HCT116 (cell line): ENCODE data around the gene SMIM5. TPM values are rescaled to one million over a fixed set of nuclear protein-coding genes. Genes with fewer than 3 reads are reported as not detected.

Experiments used
- ATAC-seq: fragments of 200-7000 bp; cut with Tn5 transposase; 2 replicates; pipeline ENCODE4 v1.9.1; 2020; ENCODE audit warnings: mild to moderate bottlenecking, moderate library complexity
- BruUV-seq: library from RNA; stranded (reverse); fragments of 400-500 nt; replicated peaks from 2 replicates; lab custom pipeline; 2021; lab: Mats Ljungman, UMichigan
- CTCF ChIA-PET: fragments of 300-600 bp; sonication (Branson Sonifier 250); formaldehyde crosslinking; loops from one replicate; lab custom pipeline; 2021; ENCODE audit warnings: antibody characterized with exemption; lab: Charles Lee
- POLR2A ChIA-PET: fragments of 300-600, 350-600 bp; sonication (Branson Sonifier 250); formaldehyde crosslinking; loops from one replicate; lab custom pipeline; 2021; ENCODE audit warnings: antibody characterized with exemption; lab: Charles Lee
- RAD21 ChIA-PET, 2 experiments: fragments of 300-600 bp; sonication (Branson Sonifier 250); formaldehyde crosslinking; loops; one replicate each; lab custom pipeline; 2023; ENCODE audit warnings: low total read pairs in 2 of 2; ENCODE audit not compliant: uncharacterized antibody in 2 of 2, unreplicated experiment in 2 of 2, low non-redundant PET in 1 of 2; lab: Charles Lee
- DNase-seq: peaks from one replicate; pipeline ENCODE4 v3.0.0-alpha.2; 2010; ENCODE audit warnings: low read depth, low spot score
- H2AFZ ChIP-seq: fragments of 200-600 bp; shearing (Covaris generic), sonication (generic); 2 replicates; pipeline ENCODE4 v1.6.1; 2017; ENCODE audit warnings: low read depth, mixed run types, mixed read lengths, antibody characterized with exemption, low read length; ENCODE audit not compliant: poor library complexity, severe bottlenecking
- H3K27ac ChIP-seq: 2 replicates; pipeline ENCODE4 v1.5.1; 2012; ENCODE audit warnings: low read depth, low read length
- H3K27me3 ChIP-seq: fragments of 200-600 bp; sonication (generic); 2 replicates; pipeline ENCODE4 v1.6.1; 2016; ENCODE audit warnings: mixed run types, low read length, mixed read lengths; ENCODE audit not compliant: insufficient read depth
- H3K36me3 ChIP-seq, 2 experiments: fragments of 200-500 bp in 1 of 2; fragments of 200-600 bp in 1 of 2; sonication (Bioruptor generic) in 1 of 2; sonication (generic) in 1 of 2; 2 replicates each; pipeline versions ENCODE4 v1.5.1 to v1.6.1; 2014 to 2016; ENCODE audit warnings: low read length in 2 of 2, inconsistent platforms in 1 of 2, mixed read lengths in 1 of 2, mixed run types in 1 of 2; ENCODE audit not compliant: insufficient read depth in 2 of 2, control insufficient read depth in 1 of 2
- H3K4me1 ChIP-seq, 2 experiments: fragments of 200-600 bp in 1 of 2; sonication (generic) in 1 of 2; 2 replicates each; pipeline versions ENCODE4 v1.5.1 to v1.6.1; 2012 to 2017; ENCODE audit warnings: low read length in 2 of 2, inconsistent platforms in 1 of 2, mild to moderate bottlenecking in 1 of 2, mixed read lengths in 1 of 2, mixed run types in 1 of 2, moderate library complexity in 1 of 2; ENCODE audit not compliant: insufficient read depth in 2 of 2, control insufficient read depth in 1 of 2
- H3K4me2 ChIP-seq: fragments of 200-600 bp; sonication (generic); 2 replicates; pipeline ENCODE4 v1.6.1; 2017; ENCODE audit warnings: mixed run types, low read length, mixed read lengths
- H3K4me3 ChIP-seq, 2 experiments: fragments of 200-600 bp in 1 of 2; sonication (generic) in 1 of 2; replicated peaks in 1 of 2; 2 replicates each; pipeline ENCODE4 v1.5.1; 2011 to 2016; ENCODE audit warnings: low read length in 2 of 2, control low read depth in 1 of 2, low read depth in 1 of 2, mild to moderate bottlenecking in 1 of 2, mixed read lengths in 1 of 2, mixed run types in 1 of 2
- H3K79me2 ChIP-seq: fragments of 200-600 bp; sonication (generic); 2 replicates; pipeline ENCODE4 v1.6.1; 2017; ENCODE audit warnings: mild to moderate bottlenecking, mixed run types, low read length, moderate library complexity, mixed read lengths; ENCODE audit not compliant: insufficient read depth
- H3K9ac ChIP-seq: fragments of 200-600 bp; sonication (generic); 2 replicates; pipeline ENCODE4 v1.6.1; 2016; ENCODE audit warnings: low read length, mixed read lengths
- H3K9me2 ChIP-seq: fragments of 200-600 bp; sonication (generic), shearing (Covaris generic); 2 replicates; pipeline ENCODE4 v1.6.1; 2017; ENCODE audit warnings: mixed run types, mild to moderate bottlenecking, moderate library complexity; ENCODE audit not compliant: insufficient read depth
- H3K9me3 ChIP-seq, 2 experiments: fragments of 200-500 bp in 1 of 2; fragments of 200-600 bp in 1 of 2; sonication (Bioruptor generic) in 1 of 2; sonication (generic) in 1 of 2; 2 replicates each; pipeline ENCODE4 v1.6.1; 2014 to 2017; ENCODE audit warnings: low read length in 2 of 2, mixed read lengths in 2 of 2, inconsistent platforms in 1 of 2, low read depth in 1 of 2, mild to moderate bottlenecking in 1 of 2, mixed run types in 1 of 2, moderate library complexity in 1 of 2; ENCODE audit not compliant: control insufficient read depth in 1 of 2, insufficient read depth in 1 of 2
- H4K20me1 ChIP-seq: fragments of 200-600 bp; sonication (generic), shearing (Covaris generic); 2 replicates; pipeline ENCODE4 v1.6.1; 2017; ENCODE audit warnings: mixed run types, mild to moderate bottlenecking, moderate library complexity; ENCODE audit not compliant: insufficient read depth
- CBX3 ChIP-seq: IDR thresholded peaks from 2 replicates; pipeline ENCODE4 v1.6.1; 2012; ENCODE audit warnings: low read depth
- CEBPB ChIP-seq: IDR thresholded peaks from 2 replicates; pipeline ENCODE4 v1.6.1; 2012; ENCODE audit warnings: low read depth
- EGR1 ChIP-seq: IDR thresholded peaks from 2 replicates; pipeline ENCODE4 v1.6.1; 2012; ENCODE audit warnings: low read depth
- ELF1 ChIP-seq: IDR thresholded peaks from 2 replicates; pipeline ENCODE4 v1.6.1; 2012; ENCODE audit warnings: low read depth, borderline replicate concordance
- EZH2 ChIP-seq: fragments of 200-600 bp; sonication (generic); IDR thresholded peaks from 2 replicates; pipeline ENCODE4 v1.6.1; 2017; ENCODE audit warnings: antibody characterized with exemption, mixed run types
- EZH2phosphoT487 ChIP-seq: fragments of 200-600 bp; IDR thresholded peaks from 2 replicates; pipeline ENCODE4 v1.6.1; 2018; ENCODE audit warnings: antibody characterized with exemption, borderline replicate concordance
- FOSL1 ChIP-seq: IDR thresholded peaks from 2 replicates; pipeline ENCODE4 v1.6.1; 2012; ENCODE audit warnings: low read depth
- JUND ChIP-seq: IDR thresholded peaks from 2 replicates; pipeline ENCODE4 v1.6.1; 2012
- POLR2AphosphoS5 ChIP-seq: IDR thresholded peaks from 2 replicates; pipeline ENCODE4 v1.6.1; 2011; ENCODE audit warnings: mild to moderate bottlenecking, low read depth, low read length, moderate library complexity
- SIN3A ChIP-seq: IDR thresholded peaks from 2 replicates; pipeline ENCODE4 v1.6.1; 2012; ENCODE audit warnings: low read depth
- SP1 ChIP-seq: IDR thresholded peaks from 2 replicates; pipeline ENCODE4 v1.6.1; 2012; ENCODE audit warnings: low read depth
- TCF7L2 ChIP-seq: IDR thresholded peaks from 2 replicates; pipeline ENCODE4 v1.7.0; 2011; ENCODE audit warnings: borderline replicate concordance, inconsistent platforms; ENCODE audit not compliant: insufficient read depth, insufficient read length; ENCODE audit errors: extremely low read depth
- ZNF274 ChIP-seq: fragments of 200-500 bp; sonication (Bioruptor generic); IDR thresholded peaks from 2 replicates; pipeline ENCODE4 v1.6.1; 2014; ENCODE audit warnings: mild to moderate bottlenecking, low read depth, low read length, inconsistent platforms
- intact Hi-C: fragments of 100-400 bp; cut with micrococcal nuclease; formaldehyde crosslinking; loops from 2 replicates; pipeline ENCODE4 v1.10.0; 2022
- total RNA-seq: library from RNA; stranded (reverse); gene quantifications from one replicate; pipeline ENCODE4 v1.2.1, GENCODE V29; 2021; ENCODE audit not compliant: unreplicated experiment
- TF ChIP-seq, protein P1 (sequence below), 3 experiments: fragments of 200-600 bp in 1 of 3; sonication (generic) in 1 of 3; IDR thresholded peaks in 2 of 3; conservative IDR thresholded peaks in 1 of 3; 2 replicates each; pipeline ENCODE4 v1.5.1; 2012 to 2017; ENCODE audit warnings: low read depth in 2 of 3, low read length in 2 of 3, antibody characterized with exemption in 1 of 3, borderline replicate concordance in 1 of 3, control low read depth in 1 of 3, mild to moderate bottlenecking in 1 of 3, mixed read lengths in 1 of 3, mixed run types in 1 of 3, moderate library complexity in 1 of 3; ENCODE audit not compliant: insufficient read depth in 1 of 3
- TF ChIP-seq, protein P2 (sequence below): IDR thresholded peaks from 2 replicates; pipeline ENCODE4 v1.6.1; 2012
- TF ChIP-seq, protein P3 (sequence below): IDR thresholded peaks from 2 replicates; pipeline ENCODE4 v1.6.1; 2012; ENCODE audit warnings: low read depth

The SMIM5 gene
- total RNA-seq, 1 experiment from 2014 or later = 0.12 TPM

DNA sequence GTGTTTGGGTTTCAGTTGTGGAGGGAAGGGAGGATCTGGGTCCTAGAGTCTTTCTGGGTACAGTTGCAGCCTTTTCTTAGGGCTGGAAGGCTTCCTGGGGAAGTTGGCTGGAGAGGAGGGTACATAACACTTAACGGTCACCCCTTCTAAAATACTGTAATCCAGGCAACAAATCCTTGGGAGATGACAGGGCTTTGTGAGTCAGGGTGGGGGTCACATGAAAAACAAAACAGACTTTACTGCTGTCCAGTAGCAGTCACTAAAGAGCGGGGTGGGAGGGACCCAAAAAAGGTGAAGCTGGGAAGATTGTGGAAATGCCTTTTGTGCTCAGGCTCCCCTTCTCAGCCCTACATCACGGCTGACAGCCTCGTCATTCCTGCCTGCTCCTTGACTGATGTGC lies 40.3 kb downstream of the SMIM5 start:
- Histone ChIP-seq H3K79me2 (peaks cover 92% of the 10 kb centered on the region), H3K4me1 (peaks cover 2 to 20% of the 10 kb centered on the region in 2 experiments; a peak in 3 of 4 replicates), H3K9me2 (no peaks in the 10 kb centered on the region), H2AFZ (no peak overlapping the region), H3K36me3 (peaks cover 56 to 59% of the 10 kb centered on the region in 2 experiments), H3K9ac (no peak overlapping the region), H3K27ac (0 out of 2 replicates have a peak overlapping the region, but pooled peaks have one; percentile 4), H4K20me1 (0 out of 2 replicates have a peak, but pooled peaks cover 4% of the 10 kb centered on the region), H3K9me3 (no peaks in the 10 kb centered on the region), H3K4me3 (no peak overlapping the region), H3K27me3 (no peaks in the 10 kb centered on the region), H3K4me2 (no peak overlapping the region)
- DNase-seq (no peak), ATAC-seq (peak; percentile 24)
- TF ChIP-seq SIN3A = no peak
- no peak for TF ChIP-seq EZH2
- no peak for TF ChIP-seq FOSL1
- TF ChIP-seq, protein P1, sequence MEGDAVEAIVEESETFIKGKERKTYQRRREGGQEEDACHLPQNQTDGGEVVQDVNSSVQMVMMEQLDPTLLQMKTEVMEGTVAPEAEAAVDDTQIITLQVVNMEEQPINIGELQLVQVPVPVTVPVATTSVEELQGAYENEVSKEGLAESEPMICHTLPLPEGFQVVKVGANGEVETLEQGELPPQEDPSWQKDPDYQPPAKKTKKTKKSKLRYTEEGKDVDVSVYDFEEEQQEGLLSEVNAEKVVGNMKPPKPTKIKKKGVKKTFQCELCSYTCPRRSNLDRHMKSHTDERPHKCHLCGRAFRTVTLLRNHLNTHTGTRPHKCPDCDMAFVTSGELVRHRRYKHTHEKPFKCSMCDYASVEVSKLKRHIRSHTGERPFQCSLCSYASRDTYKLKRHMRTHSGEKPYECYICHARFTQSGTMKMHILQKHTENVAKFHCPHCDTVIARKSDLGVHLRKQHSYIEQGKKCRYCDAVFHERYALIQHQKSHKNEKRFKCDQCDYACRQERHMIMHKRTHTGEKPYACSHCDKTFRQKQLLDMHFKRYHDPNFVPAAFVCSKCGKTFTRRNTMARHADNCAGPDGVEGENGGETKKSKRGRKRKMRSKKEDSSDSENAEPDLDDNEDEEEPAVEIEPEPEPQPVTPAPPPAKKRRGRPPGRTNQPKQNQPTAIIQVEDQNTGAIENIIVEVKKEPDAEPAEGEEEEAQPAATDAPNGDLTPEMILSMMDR (IDR thresholded peaks at IDR 0.05 in 2 of 3, conservative IDR thresholded peaks at IDR 0.05 in 1 of 3; ENCODE audit: borderline replicate concordance in 1 of 3, insufficient read depth in 1 of 3, low read depth in 2 of 3, low read length in 2 of 3) = no peak
- no peak for TF ChIP-seq JUND
- TF ChIP-seq POLR2AphosphoS5 = no peak
- TF ChIP-seq, protein P2, sequence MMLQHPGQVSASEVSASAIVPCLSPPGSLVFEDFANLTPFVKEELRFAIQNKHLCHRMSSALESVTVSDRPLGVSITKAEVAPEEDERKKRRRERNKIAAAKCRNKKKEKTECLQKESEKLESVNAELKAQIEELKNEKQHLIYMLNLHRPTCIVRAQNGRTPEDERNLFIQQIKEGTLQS = no peak
- TF ChIP-seq SP1 = no peak
- TF ChIP-seq EGR1 = no peak
- TF ChIP-seq, protein P3, sequence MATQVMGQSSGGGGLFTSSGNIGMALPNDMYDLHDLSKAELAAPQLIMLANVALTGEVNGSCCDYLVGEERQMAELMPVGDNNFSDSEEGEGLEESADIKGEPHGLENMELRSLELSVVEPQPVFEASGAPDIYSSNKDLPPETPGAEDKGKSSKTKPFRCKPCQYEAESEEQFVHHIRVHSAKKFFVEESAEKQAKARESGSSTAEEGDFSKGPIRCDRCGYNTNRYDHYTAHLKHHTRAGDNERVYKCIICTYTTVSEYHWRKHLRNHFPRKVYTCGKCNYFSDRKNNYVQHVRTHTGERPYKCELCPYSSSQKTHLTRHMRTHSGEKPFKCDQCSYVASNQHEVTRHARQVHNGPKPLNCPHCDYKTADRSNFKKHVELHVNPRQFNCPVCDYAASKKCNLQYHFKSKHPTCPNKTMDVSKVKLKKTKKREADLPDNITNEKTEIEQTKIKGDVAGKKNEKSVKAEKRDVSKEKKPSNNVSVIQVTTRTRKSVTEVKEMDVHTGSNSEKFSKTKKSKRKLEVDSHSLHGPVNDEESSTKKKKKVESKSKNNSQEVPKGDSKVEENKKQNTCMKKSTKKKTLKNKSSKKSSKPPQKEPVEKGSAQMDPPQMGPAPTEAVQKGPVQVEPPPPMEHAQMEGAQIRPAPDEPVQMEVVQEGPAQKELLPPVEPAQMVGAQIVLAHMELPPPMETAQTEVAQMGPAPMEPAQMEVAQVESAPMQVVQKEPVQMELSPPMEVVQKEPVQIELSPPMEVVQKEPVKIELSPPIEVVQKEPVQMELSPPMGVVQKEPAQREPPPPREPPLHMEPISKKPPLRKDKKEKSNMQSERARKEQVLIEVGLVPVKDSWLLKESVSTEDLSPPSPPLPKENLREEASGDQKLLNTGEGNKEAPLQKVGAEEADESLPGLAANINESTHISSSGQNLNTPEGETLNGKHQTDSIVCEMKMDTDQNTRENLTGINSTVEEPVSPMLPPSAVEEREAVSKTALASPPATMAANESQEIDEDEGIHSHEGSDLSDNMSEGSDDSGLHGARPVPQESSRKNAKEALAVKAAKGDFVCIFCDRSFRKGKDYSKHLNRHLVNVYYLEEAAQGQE = no peak
- no peak for TF ChIP-seq EZH2phosphoT487
- TF ChIP-seq ZNF274 = no peak
- TF ChIP-seq ELF1 = no peak
- TF ChIP-seq CBX3 = no peak
- no peak for TF ChIP-seq TCF7L2
- no peak for TF ChIP-seq CEBPB
- ChIA-PET CTCF (interaction anchor here (0.9 to 7.1 kb wide), 5 partner anchors 10 to 74 kb away, joined by 4 to 106 read pairs (median 13); partner anchors contain the start of gene SMIM5), POLR2A (no interaction called here), RAD21 (interaction anchor here in 1 of 2 experiments (2.2 kb wide), 1 partner anchor 74 kb away, joined by 9 read pairs; no protein-coding TSS in a partner anchor)
- no TSS peak for BruUV-seq
- intact Hi-C loops = loop anchor here (10.0 kb wide), 1 partner anchor 181 kb away; the partner anchor contains the start of gene WBP2
